ENCODE measurements around the gene SPAG16.
"Not testable (repeated sequence)": the region's sequence is repeated elsewhere in the genome, so short reads cannot be mapped to it uniquely, and the experiment has no call there.

Gene SPAG16

GRCh38 chr2:213678437-213679218, 394.4 kb downstream of the SPAG16 start:
- TF ChIP-seq, protein P1, sequence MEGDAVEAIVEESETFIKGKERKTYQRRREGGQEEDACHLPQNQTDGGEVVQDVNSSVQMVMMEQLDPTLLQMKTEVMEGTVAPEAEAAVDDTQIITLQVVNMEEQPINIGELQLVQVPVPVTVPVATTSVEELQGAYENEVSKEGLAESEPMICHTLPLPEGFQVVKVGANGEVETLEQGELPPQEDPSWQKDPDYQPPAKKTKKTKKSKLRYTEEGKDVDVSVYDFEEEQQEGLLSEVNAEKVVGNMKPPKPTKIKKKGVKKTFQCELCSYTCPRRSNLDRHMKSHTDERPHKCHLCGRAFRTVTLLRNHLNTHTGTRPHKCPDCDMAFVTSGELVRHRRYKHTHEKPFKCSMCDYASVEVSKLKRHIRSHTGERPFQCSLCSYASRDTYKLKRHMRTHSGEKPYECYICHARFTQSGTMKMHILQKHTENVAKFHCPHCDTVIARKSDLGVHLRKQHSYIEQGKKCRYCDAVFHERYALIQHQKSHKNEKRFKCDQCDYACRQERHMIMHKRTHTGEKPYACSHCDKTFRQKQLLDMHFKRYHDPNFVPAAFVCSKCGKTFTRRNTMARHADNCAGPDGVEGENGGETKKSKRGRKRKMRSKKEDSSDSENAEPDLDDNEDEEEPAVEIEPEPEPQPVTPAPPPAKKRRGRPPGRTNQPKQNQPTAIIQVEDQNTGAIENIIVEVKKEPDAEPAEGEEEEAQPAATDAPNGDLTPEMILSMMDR (IDR thresholded peaks at IDR 0.05; ENCODE audit: insufficient read depth, low read length) = no peak
- TF ChIP-seq POLR2AphosphoS5 (IDR thresholded peaks at IDR 0.05; ENCODE audit: low read depth) (no peak), GABPA (IDR thresholded peaks at IDR 0.05; ENCODE audit: low read depth) (no peak), SPI1 (IDR thresholded peaks at IDR 0.05; ENCODE audit: borderline replicate concordance, low read depth) (no peak), REST (IDR thresholded peaks at IDR 0.05; ENCODE audit: insufficient replicate concordance, low read depth) (no peak)
- DNase-seq (ENCODE audit: low read depth in 1 of 2, low spot score in 1 of 2) = no peak
- H3K4me3 ChIP-seq (replicated peaks; ENCODE audit: insufficient read depth, low read length) = no peak overlapping the region
- H3K27me3 ChIP-seq (ENCODE audit: insufficient read depth, poor library complexity, severe bottlenecking) = no peaks in the 10 kb centered on the region
- H3K27ac ChIP-seq (replicated peaks) = no peak overlapping the region

GRCh38 chr2:213679894-213680293, 395.6 kb downstream of the SPAG16 start:
- no peak overlapping the region for H3K4me3 ChIP-seq (replicated peaks; ENCODE audit: insufficient read depth, low read length)
- H3K27ac ChIP-seq (replicated peaks) = no peak overlapping the region
- TF ChIP-seq GABPA (IDR thresholded peaks at IDR 0.05; ENCODE audit: low read depth) = no peak
- TF ChIP-seq, protein P1 (IDR thresholded peaks at IDR 0.05; ENCODE audit: insufficient read depth, low read length) = no peak
- no peak for TF ChIP-seq SPI1 (IDR thresholded peaks at IDR 0.05; ENCODE audit: borderline replicate concordance, low read depth)
- DNase-seq (ENCODE audit: low read depth in 1 of 2, low spot score in 1 of 2) = no peak
- H3K27me3 ChIP-seq (ENCODE audit: insufficient read depth, poor library complexity, severe bottlenecking) = no peaks in the 10 kb centered on the region

- TF ChIP-seq SPI1 (IDR thresholded peaks at IDR 0.05; ENCODE audit: borderline replicate concordance, low read depth) = no peak
- TF ChIP-seq REST (IDR thresholded peaks at IDR 0.05; ENCODE audit: insufficient replicate concordance, low read depth) = no peak
- DNase-seq (ENCODE audit: low read depth in 1 of 2, low spot score in 1 of 2) = no peak
- H3K27ac ChIP-seq (replicated peaks) = no peak overlapping the region
- H3K27me3 ChIP-seq (ENCODE audit: insufficient read depth, poor library complexity, severe bottlenecking) = no peaks in the 10 kb centered on the region
- H3K4me3 ChIP-seq (replicated peaks; ENCODE audit: insufficient read depth, low read length) = no peak overlapping the region
These were observed 398.0 kb downstream of the SPAG16 start for GRCh38 chr2:213682276-213682675.

- TF ChIP-seq GABPA (IDR thresholded peaks at IDR 0.05; ENCODE audit: low read depth) (no peak), SPI1 (IDR thresholded peaks at IDR 0.05; ENCODE audit: borderline replicate concordance, low read depth) (no peak), REST (IDR thresholded peaks at IDR 0.05; ENCODE audit: insufficient replicate concordance, low read depth) (no peak), POLR2AphosphoS5 (IDR thresholded peaks at IDR 0.05; ENCODE audit: low read depth) (no peak)
- TF ChIP-seq, protein P1 (IDR thresholded peaks at IDR 0.05; ENCODE audit: insufficient read depth, low read length) = no peak
- no peak overlapping the region for H3K4me3 ChIP-seq (replicated peaks; ENCODE audit: insufficient read depth, low read length)
- no peak overlapping the region for H3K27ac ChIP-seq (replicated peaks)
- H3K27me3 ChIP-seq (ENCODE audit: insufficient read depth, poor library complexity, severe bottlenecking) = no peaks in the 10 kb centered on the region
- no peak for DNase-seq (ENCODE audit: low read depth in 1 of 2, low spot score in 1 of 2)
These were observed 403.9 kb downstream of the SPAG16 start for GRCh38 chr2:213688133-213688532.

DNA sequence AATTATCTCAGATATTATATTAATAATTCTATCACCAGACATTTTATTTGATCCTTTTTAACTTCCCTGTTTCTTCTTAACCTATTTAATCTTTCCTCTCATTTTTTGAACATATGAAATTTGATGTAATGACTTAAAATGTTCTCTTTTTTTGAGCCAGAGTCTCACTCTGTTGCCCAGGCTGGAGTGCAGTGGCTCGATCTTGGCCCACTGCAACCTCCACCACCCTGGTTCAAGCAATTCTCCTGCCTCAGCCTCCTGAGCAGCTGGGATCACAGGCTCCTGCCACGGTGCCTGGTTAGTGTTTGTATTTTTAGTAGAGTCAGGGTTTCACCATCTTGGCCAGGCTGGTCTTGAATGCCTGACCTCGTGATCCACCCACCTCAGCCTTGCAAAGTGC, 404.6 kb downstream of the SPAG16 start:
- not testable (repeated sequence) for H3K4me3 ChIP-seq (replicated peaks; ENCODE audit: insufficient read depth, low read length); H3K27ac ChIP-seq (replicated peaks); H3K27me3 ChIP-seq (ENCODE audit: insufficient read depth, poor library complexity, severe bottlenecking); DNase-seq (ENCODE audit: low read depth in 1 of 2, low spot score in 1 of 2)

Data from HL-60 (cell line).